ENCODE data around the gene TOM1L2. TPM values are rescaled to one million over a fixed set of nuclear protein-coding genes. Genes with fewer than 3 reads are reported as not detected.

The TOM1L2 gene
- polyA plus RNA-seq, 4 donors: 33.3 to 46.1 (median 36.1) TPM

- no peak for DNase-seq (ENCODE audit: low read depth in 4 of 4, low spot score in 3 of 4)
These were observed 67.8 kb downstream of the TOM1L2 start for GRCh38 chr17:17904166-17905035.

DNA sequence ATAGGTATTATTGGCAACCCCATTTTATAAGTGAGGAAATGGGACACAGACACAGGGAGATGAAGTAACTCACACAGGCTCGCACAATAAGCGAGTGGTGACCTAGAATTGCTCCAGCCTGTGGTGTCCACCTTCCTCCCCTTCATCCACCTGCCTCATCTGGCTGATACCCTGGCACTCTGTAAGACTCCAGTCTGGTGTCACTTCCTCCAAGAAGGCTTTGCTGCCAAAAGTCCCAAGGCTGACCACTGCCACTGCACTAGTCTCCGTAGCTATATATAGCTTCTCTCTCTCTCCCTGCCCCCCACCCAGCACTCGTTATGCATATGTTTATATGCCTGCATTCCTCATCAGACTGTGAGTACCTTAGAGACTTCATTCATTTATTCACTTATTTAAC lies 69.3 kb downstream of the TOM1L2 start:
- no peak for DNase-seq (ENCODE audit: low read depth in 4 of 4, low spot score in 3 of 4)

GRCh38 chr17:17902376-17902775 lies 69.8 kb downstream of the TOM1L2 start:
- DNase-seq (ENCODE audit: low read depth in 4 of 4, low spot score in 3 of 4): no peak

DNA sequence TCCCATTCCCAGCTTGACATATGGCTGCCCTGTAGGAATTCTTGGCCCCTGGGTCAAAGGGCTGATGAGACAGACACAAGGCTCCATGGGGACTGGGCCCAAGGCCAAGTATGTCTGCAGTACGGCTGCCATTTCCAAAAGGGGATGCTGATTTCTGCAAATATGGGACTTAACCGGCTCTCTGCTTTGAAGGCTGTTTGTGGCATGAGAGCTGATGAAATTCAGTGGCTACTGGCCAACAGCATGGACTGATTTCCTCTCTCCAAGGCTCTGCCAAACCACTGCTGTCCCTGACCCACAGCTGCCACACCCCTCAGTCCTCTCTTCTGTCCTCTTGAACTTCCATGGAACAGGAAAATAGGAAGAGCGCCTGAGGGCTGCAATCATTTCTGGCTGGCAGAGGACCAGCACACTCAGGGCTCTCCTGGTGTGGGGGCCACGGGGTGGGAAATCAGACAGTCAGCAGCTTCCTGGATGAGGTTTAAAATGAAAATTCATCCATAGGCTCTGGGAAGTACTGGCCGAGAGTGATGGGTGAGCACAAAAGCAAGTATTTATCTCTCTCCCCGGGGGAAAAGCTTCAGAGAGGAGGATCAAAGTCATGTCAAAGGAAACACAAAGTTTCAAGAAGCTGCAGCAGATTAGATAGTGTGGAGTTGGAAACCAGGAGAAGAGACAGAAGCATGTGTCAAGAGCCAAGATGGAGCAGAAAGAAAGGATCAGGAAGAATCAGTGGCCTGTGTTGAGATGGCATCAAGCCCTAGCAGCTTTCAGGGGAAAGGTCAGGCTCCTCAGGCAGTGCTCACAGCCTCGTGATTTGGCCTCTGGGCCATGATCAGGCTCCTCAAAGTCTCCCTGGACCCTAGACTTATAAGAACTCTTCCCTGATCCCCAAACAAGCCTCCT lies 71.3 kb downstream of the TOM1L2 start:
- no peak for DNase-seq (ENCODE audit: low read depth in 4 of 4, low spot score in 3 of 4)

GRCh38 chr17:17899486-17899885 lies 72.7 kb downstream of the TOM1L2 start:
- no peak for DNase-seq (ENCODE audit: low read depth in 4 of 4, low spot score in 3 of 4)

GRCh38 chr17:17898673-17899072 lies 73.5 kb downstream of the TOM1L2 start:
- DNase-seq (ENCODE audit: low read depth in 4 of 4, low spot score in 3 of 4): no peak

- no peak for DNase-seq (ENCODE audit: low read depth in 4 of 4, low spot score in 3 of 4)
These were observed 74.8 kb downstream of the TOM1L2 start for GRCh38 chr17:17897442-17897841.

DNA sequence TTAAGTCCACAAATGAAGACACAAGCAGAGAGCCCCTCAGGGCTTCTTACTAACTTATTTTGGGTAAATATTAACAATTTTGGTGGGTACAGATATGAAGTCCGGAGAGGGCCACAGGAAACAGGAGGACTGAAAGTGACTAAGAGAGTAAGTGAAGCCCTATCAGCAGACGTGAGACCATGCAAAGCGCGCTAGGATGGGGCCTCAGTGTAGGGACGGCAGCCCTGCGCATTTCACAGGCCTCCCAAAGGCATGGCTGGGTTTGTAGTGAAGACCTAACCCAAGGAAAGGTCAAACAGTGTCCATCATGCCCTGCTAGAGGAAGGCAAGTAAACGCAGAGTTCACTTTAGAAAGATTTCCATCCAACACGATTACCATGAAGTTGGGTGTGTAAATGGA lies 75.5 kb downstream of the TOM1L2 start:
- no peak for DNase-seq (ENCODE audit: low read depth in 4 of 4, low spot score in 3 of 4)

- DNase-seq (ENCODE audit: low read depth in 4 of 4, low spot score in 3 of 4): no peak
These were observed 78.2 kb downstream of the TOM1L2 start for GRCh38 chr17:17893801-17894644.

DNA sequence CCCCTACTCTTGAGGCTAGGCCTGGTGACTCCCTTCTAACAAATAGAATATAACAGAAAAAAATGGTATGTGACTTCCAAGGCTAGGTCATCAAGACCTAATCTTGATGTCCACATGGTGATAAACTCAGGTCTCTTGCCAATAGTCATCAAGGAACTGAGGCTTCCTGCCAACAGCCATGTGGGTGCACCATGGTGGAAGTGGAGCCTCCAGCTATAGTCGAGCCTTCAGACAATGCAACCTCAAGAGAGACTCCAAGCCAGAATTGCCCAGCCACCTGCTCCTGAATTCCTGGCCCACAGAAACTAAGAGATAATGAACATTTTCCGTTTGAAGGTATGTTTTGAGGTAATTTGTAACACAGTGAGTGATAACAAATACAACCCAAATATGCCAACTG lies 79.5 kb downstream of the TOM1L2 start:
- no peak for DNase-seq (ENCODE audit: low read depth in 4 of 4, low spot score in 3 of 4)

DNA sequence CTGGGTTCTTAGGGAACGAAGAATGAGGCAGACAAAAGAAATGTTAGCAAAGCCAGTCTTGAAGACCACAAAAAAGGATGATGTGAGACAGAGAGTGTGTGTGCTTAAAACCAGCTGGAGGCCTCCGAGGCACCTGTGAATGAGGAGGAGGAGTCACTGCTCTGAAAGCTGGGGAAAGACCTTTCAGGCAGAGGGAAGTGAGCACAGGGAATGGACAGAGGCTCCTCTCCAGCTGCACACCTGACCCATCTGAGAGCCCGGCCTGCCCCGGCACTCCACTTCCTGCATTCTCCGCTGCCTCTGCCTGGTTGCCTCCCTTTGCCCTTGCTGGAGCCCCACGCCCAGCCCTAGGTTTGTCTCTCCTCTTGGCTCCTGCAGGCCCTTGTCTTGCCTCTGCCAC lies 80.2 kb downstream of the TOM1L2 start:
- no peak for DNase-seq (ENCODE audit: low read depth in 4 of 4, low spot score in 3 of 4)

DNA sequence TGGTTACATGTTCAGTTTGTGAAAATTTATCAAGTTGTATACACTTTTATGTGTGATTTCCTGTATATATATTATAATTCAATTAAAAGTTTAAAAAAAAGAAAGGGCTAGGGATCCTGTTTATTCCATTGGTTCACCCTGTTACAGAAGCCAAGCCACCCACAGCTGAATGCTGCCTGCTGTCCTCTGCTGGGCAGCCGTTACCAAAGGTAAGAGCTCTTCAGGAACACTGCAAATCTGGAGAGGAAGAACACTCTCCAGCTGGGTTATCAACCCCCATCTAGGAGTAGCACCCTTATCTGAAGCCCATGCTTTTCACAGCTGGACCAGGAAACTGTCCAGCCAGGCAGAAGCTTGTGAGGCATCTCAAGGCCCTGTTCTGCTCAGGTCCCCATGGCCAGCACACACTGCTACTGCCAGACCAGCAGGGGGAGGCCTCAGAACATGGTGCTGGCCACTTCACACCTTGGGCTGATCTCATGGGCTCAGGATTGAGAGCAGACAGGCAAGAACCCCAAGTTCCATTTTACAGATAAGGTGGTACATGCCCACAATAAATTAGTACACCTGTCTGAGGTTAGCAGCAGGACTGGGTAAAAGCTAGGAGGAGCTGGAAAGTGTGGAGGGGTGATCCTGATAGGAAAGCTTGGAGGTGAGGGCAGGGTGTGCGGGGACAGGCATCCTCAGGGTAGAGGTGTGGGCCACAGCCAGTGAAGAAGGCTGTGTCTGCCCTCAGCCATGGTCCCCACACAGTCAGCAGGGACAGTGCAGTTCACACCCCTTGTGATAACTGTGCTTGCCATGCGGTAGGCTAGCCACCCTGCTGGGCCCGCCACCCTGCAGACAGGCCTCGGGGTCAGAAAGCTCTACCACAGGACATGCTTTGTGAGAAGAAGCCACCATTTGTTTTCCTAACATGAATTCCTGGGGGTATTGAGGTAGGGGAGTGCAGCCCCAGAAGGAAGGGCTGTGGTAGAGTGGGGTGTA lies 81.1 kb downstream of the TOM1L2 start:
- no peak for DNase-seq (ENCODE audit: low read depth in 4 of 4, low spot score in 3 of 4)

DNA sequence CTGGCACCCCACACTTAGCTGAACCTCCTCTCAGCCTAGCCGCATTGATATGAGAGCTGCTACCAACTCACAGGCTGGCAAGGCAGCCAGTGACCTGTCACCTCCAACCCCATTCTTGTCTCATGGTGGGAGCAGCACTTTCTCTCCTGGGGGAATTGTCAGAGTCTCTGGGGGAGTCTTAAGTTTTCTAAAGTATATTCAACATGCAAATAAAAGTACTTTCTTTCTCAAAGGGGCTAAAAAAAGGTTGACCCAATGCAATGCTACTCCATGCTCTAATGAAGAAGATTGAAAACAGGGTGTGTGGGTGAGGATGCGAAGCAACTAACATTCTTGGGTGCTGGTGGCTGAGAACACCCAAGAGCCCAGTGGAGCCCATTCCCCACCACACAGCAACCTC lies 82.3 kb downstream of the TOM1L2 start:
- no peak for DNase-seq (ENCODE audit: low read depth in 4 of 4, low spot score in 3 of 4)

- no peak for DNase-seq (ENCODE audit: low read depth in 4 of 4, low spot score in 3 of 4)
These were observed 83.4 kb downstream of the TOM1L2 start for GRCh38 chr17:17888821-17889220.

DNA sequence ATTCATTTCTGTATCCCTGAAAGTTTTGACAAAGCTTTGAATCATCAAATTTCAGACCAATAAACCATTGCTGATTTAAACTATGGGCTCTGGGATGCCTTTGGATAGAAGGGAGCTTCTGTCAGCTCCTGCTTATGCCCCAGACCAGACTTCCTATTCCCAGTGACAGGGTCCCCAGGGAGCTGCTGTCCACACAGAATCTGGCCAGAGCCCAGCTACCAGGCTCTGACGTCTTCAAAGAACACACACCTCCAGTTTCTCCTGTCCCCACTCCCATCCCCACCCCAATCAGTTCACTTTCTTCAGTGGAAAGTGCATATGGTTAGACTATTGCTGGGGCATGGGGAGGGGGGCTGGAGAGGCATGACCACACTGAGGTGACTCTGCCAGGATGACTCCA lies 83.8 kb downstream of the TOM1L2 start:
- DNase-seq (ENCODE audit: low read depth in 4 of 4, low spot score in 3 of 4): no peak

- DNase-seq (ENCODE audit: low read depth in 4 of 4, low spot score in 3 of 4): no peak
These were observed 84.4 kb downstream of the TOM1L2 start for GRCh38 chr17:17887752-17888304.

DNA sequence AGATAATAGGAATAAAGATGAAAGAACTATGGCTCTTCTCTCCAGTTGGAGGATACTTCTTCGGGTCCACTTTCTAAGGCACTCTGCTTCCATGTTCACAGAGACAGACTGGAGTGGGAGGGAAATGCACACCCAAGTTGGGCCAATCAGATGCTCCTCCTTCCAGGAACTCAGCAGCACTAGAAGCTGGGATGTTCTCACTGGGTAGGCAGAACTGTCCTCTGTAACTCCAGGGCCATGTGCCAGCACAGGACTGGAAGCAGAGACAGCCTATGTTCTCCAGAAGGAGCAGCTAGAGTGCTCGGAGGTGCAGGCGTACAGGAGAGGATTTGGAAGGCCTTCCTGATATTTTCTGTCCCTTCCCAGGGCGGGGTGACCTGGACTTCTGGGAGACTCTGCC lies 85.5 kb downstream of the TOM1L2 start:
- DNase-seq (ENCODE audit: low read depth in 4 of 4, low spot score in 3 of 4): no peak

- DNase-seq (ENCODE audit: low read depth in 4 of 4, low spot score in 3 of 4): no peak
These were observed 86.0 kb downstream of the TOM1L2 start for GRCh38 chr17:17886226-17886625.
